DMS 273 (cell line): ENCODE data around the gene PIEZO2.

Experiments used
- DNase-seq: peaks from one replicate; lab custom pipeline; 2025; ENCODE audit not compliant: unreplicated experiment; lab: John Stamatoyannopoulos, UW

PIEZO2 gene

DNA sequence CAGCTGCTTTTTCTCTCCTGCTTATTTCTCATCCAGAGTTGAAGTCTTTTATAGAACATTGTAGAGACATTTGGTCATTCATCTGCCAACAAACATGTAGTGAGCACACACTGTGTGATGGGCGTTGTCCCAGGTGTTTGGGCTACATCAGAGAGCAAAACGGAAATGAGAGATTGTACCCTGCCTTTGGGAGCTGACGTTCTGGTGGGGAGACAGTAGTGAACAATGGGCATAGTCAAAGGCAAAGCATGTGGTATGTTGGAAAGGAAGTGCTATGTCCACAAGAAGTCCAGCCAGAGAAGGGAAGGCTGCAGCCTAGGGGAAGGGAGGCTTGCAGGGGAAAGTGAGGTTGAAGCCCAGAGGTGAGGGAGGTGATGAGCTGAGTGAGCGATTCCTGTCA is 78.1 kb downstream of the PIEZO2 start:
- no peak for DNase-seq

DNA sequence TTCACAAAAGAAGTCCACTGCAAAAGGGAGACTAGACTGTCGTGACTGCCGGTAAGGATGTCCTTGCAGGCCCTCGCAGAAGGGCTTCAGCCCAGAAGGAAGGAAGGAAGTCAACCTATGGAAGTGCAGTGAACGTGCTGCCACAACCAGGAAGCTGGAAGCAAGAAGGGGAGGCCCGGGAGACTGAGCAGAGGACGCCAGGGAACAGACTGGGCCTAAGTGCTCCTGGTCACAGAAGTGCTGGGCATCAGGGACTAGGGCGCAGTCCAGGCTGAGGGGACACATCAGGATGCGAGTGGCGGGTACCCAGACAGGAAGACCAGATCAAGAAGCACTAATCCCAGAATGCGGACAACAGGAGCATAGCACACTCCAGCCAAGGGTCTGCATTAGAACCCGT is 78.8 kb downstream of the PIEZO2 start:
- DNase-seq: no peak

DNA sequence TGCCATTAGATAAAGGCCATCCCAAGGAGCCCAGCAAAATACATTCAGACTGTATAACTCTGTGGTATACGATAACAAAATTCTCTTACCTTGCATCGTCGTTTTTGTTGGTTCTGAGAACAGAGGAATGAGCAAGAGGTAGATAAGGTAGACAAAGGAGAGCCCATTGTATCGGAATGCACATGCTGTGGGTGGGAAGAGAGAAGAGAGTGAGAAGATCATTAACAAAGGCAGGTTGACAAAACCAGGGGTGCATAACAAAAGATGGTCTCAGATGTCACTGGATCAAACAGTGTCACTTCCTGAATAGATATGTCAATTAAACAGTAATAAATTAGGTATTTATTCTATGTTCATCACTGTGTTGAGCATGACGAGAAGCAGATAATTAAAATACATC is 83.3 kb downstream of the PIEZO2 start:
- DNase-seq: no peak

DNA sequence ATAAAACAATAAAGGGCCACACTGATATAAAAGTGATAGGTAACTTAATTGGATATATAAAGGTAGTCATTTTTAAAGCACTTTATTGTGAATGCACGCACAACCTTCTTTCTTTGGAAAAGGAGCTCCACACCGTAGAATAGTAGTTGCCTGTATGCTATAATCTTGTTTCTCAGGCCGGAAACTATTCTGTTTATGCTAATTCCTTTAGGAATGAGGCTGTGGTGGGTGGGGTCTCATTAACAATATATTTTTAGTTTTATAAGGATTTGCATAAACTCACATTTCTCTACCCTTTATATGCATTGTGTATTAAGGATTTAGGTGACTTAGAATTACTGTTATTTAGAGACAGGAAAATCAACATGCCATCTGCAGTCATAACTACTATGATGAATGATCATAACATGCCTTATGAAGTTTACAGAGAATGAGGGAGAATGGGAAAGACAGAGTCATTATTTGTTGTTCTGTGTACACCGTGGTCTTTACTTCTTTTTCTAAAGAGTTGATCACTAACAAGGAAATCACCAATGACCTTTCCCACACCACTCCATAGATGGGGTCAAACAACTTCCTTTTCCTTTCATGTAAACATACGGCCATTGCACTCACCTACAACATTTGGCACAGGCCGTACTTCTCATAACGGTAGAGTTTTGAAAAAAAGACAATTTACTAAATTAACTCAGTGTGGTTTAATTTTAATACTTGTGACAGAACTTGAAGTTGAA is 84.5 kb downstream of the PIEZO2 start:
- DNase-seq: no peak

DNA sequence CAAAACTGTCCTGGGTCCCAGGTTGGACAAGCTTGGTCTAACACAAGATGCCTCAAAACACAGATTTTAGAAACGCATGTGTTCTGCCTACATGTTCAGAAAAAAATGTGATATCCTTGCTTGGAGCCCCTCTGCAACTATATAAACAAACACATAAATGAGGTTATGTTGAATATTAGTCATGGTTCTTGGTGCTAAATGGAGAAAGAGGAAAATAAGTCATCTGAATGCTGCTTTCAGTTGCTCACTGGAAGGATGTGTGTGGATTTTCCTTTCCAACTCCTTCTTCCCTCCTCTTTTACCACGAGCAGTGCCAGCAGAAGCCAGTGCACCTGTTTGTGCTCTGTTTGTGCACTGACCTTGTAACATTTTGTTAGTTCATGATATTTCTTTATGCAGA is 85.3 kb downstream of the PIEZO2 start:
- DNase-seq: no peak

DNA sequence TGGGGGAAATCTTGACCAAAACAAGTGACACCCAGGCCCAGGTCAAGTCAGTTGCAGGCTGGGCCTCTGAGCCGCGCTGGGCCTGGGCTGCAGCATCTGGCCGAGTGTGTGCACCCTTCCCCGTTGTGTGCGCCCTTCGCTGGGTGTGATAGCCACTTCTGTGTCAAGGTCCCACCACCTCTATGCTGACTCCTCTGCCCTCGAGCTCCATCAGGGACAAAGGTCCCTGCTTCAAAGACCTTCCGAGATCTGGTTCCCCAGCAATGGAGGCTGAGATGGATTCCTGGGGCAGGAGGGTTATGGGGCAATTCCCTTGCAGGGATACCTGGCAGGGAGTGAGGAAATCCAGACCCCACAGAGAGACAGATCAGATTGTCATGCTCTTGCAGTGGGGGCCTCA is 93.6 kb downstream of the PIEZO2 start:
- no peak for DNase-seq

DNA sequence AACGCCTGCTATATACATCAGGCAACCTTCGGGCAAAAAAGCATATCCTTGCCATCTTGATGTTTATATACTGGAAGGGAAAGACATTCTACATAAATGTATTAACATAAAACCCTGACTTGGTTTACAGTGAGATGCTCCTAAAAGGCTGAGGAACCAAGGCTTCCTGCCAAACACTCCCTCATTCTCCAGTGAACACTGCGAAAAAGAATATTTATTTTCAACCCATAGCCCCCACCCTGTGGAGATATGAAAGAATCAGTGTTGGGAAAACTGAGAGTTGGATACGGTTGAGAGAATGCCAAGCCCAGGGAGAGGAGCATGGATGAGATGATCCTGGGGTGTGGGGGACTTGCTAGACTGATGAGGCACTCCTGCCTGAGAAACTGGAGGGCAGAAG is 94.9 kb downstream of the PIEZO2 start:
- no peak for DNase-seq

DNA sequence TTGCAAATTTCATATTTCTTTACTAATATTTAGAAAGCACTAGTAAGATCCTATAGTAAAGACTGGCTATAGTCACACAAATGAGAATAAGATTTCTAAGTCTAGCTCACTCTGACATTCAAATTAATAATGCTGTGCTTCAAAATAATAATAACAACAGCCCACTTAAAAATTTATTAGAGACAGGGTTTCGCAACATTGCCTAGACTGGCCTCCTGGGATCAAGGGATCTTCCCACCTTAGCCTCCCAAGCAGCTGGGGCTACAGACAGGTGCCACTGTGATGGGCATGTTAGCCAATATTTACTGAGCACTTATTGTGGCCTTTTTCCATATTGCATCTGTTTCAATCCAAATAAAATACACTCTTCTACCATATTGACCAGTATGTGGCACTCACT is 96.1 kb downstream of the PIEZO2 start:
- DNase-seq: no peak

DNA sequence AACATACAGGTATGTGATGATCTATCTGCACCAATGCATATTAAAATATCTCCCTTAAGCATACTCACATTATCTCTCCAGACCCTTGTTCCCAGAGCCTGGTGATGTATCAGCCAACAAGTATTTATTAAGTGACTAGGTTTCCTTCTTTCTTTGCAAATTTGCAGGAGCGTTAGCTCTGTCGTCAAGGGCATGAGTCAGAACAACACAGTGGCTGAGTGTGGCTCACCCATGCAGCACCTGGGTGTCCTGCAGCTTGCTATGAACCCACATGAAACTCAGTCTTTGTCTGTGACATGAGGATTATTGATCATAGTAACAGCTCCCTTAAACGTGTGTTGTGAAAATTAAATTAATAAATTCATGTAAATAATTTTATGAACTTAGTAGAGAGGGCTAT is 96.6 kb downstream of the PIEZO2 start:
- no peak for DNase-seq

DNA sequence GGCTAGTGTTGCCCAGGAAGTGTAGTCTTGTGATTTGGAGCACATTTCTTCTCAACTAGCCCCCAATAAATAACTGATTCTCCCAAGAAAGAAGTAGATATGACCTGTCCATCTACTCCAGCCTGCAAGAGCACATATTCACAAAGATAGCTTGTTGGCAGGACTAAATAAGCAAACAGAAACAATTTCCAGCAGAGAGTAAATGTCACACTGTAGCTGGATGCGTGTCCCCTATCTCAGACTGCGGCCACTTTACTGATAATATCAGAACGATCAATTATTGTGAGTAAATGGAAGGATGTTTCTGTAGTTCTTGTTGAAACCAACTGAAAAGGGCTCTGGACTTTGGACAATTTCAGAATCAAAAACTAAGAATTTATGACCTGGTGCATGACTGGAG is 97.9 kb downstream of the PIEZO2 start:
- DNase-seq: no peak

DNA sequence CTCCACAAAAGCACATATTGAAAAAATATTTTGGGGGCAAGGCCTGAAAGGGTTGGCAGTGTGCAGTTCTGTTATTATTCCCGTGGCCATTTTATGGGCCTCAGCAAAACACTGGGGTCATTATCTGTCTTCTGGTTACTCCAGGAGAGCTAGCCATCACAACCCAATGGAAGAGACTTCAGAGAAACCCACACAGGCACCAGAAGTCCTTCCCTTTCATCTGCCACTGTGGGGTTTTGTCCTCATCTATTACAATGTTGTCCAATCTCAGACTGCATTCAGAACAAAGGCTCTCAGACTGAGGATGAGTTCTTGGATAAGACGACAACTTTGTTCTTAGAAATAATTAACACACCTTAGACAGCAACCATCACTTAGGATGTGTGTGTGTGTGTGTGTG is 98.4 kb downstream of the PIEZO2 start:
- DNase-seq: no peak

DNA sequence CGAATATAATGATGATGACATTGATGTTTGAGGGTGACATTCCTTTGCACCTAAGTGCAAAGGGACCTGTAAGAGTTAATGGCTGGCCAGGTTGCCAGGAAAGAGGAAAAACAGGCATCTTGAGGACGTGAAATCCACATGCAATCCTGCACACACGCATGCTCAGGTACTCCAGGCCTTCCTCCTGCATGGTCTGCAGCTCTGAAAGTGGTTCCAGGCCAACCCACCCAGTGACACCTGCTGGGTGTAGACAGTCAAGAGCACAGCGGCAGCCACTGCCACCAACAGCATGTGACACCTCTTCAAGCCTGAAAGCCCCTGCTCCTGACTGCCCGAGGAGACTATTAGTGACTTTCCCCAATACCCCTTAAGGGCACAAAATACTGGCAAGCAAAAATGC is 101.6 kb downstream of the PIEZO2 start:
- no peak for DNase-seq

DNA sequence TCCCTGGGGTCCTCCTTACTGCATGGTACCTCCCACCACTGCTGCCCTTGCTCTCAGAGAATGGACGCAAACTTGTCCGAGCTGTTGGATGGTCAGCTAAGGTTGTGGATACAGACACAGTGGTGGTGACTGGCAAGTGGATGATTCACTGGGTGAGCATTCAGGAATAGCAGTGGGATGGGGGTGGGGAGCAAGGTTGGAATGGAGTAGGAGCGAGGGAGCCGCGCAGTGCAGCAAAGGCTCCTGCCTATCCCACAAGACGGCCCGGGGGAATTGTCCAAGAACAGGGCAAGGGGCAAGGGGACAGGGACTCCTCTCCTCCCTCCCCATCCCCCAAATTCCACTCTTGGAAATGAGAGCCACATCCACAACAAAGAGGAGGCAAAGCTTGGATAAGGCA is 102.2 kb downstream of the PIEZO2 start:
- DNase-seq: no peak

DNA sequence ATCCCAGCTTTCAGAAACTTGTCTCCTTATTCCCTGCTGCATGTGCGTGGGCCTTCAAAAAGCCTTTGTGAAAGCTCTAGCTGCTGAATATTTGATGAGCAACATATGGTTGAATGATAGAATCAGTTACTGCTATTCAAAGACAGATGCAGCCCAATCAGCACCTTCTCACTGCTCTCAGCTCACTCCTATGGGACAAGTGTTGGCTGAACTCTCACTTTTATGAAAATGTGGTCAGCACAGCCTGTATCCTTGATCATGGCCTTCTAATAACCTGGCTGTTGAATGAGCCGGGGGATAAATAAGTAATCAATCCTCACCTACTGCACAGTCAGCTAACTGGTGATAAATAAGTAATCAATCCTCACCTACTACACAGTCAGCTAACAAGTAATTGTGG is 103.2 kb downstream of the PIEZO2 start:
- DNase-seq: peak; percentile 92

DNA sequence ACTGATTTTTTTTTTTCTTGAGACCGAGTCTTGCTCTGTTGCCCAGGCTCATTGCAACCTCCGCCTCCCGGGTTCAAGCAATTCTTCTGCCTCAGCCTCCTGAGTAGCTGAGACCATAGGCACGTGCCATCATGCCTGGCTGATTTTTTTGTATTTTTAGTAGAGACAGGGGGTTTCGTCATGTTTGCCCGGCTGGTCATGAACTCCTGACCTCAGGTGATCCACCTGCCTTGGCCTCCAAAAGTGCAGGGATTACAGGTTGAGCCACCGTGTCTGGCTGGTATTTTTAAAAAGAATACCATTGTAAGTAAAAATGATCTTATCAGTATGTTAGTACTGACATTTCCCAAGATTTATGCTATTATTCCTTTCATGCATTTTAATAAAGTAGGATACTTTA is 105.7 kb downstream of the PIEZO2 start:
- no peak for DNase-seq

DNA sequence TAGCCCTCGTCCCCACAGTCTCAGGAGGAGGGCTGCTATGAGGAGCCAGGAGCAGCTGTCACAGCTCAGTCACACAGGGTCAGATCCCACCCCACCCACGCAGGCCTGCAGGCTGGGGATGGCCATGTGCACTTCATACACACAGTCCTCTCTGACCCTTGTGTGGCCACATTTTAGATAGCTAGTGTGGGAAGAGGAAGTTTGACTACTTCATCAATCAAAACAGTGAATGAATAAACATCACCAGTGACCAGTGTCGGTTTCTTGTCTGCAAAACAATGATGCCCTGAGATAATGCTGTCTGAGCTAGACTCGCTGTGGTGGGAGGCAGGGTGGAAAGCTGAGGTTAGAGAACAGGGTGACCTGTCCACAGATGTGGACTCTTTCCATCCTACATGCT is 107.1 kb downstream of the PIEZO2 start:
- DNase-seq: no peak

DNA sequence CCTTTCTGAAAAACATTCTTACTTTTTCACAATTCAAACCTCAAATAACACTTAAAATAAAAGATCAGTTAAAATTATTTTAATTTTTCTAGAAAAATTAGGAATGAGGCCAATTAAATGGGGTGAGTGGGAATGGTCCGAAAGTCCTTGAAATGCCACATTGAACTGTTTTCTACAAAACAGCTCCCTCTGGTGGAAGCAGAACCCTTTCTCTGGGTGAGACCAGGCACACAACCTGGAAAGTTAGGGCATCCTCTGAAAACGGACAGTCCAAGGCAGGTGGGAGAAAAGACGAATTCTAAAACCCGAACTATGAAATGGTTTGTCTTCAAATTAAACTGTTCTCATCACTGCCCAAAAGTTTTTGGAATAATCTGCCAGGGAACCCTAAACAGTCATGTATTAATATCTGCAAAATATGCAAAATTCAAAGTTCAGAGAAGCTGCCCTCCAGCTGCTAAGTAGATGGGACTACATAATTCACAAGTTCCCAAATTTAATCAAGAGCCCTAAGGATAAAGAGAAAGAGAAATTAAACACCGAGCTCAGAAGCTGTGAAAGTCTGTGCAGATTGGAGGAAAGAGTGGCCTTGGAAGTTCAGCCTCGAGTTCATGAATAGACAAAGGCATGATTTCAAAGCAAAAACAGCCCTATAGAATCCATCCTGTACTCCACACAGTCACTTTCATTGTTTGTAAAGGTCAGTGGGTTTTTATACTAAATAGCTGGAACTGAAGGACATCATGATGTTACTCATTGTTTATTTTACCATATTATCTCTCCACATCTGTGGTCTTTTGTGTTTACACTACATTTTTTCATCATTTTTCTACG is 108.3 kb downstream of the PIEZO2 start:
- DNase-seq: peak; percentile 84

DNA sequence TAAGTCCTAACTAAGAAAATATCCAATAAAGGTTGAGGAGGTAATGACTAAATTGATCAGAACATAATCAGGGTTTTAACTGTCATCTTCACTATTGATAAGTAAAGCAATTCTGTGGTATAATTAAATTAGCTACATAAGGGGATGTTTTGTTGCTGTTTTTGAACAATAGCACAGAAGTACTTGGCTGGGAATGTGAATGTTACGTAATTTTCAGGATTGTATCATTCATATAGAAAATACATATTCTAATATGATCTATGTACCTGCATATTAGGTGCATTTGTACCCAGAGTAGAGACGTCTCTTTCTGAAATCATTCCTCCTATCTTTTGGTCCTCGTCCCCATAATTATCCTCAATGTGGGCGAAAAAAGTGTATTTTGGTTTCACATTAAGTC is 109.0 kb downstream of the PIEZO2 start:
- DNase-seq: no peak

DNA sequence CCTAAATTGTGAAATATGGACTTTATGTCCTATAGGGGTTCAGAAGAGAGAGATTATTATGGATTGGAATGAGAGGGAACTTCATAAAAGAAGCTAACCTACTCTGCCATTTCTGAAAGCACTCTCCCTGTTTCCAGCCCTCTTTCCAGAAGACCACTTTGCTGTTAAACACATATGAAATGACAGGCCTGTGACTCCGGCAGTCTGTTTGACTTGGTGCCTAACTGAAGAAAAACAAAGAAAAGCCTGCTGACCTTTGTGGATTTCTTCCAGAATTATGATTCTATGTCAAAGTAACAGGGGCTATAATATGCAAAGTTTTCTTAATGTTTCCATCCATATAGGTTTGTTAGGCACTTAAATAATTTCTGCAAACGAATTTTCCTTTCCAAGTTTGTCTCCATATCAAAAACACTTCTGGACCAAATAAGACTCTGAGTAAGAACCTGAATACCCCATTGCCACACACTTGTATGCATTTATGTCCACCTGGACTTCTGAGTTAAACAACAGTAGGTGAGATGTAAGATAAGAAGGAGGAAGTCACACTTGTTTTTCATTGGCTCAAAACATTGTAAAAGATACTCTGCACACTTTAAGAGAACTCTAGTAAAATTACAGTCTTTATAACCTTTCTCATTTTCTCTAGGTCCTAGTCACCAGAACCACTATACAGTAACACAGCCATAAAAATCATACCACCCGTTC is 111.7 kb downstream of the PIEZO2 start:
- DNase-seq: no peak

DNA sequence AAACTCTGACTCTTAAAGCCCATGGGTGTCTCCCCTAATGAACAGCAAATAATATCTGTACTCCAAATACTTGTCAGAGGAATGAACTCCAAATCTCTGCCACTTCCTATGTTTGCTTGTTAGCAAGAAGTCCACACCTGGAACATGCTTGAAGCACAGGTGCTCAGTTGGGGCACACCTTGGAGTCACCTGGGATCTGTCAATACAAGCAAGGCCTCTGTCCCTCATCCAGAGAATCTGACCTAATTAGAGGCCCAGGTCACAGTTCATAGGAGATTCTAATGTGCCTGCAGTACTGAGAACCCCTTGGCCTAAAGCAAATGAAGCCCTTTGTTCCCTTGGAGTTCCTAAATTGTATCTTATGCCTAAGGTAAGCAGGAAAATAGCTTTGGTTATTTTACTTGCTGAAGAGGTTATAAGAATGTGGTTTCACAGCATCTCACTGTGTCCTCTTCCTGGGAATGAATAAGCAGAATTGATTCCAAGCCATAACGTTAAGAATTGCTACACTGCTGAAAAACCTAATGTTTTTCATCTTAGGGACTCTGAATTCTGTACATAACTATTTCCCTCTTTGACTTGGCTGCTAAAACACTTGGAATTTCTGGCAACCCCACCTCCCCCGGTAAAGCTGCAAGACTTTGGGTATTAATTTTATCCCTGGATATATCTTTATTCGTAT is 113.4 kb downstream of the PIEZO2 start:
- no peak for DNase-seq

DNA sequence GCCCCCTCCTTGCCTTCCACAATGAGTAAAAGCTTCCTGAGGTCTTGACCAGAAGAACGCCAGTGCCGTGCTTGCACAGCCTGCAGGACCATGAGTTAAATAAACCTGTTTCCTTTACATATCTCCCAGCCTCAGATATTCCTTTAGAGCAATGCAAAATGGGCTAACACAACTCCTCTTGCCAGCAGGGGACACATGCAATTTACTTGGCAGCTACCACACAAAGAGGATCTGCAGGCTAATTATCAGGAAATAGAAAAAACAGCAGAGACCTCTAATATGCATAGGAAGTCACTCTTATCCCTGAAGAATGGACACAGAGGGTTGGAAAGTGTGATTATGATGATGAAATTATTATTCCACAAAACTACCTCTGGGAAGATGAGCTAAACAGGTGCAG is 114.0 kb downstream of the PIEZO2 start:
- DNase-seq: no peak
